ACHN (cell line): ENCODE measurements around the gene METTL26.

Experiments
- DNase-seq: peaks from one replicate; pipeline ENCODE4 v3.0.0-alpha.2; 2015
- in situ Hi-C: cut with HindIII; loops from 2 replicates; pipeline ENCODE4 v1.10.0; 2017; ENCODE audit warnings: low sequenced_read_pairs, low pct_ligation_motif_present, low pct_unique_long_range_greater_than_20kb

The METTL26 gene

GRCh38 chr16:590815-591200 lies 45.3 kb downstream of the METTL26 start:
- in situ Hi-C loops = no loop called here
- no peak for DNase-seq

- peak; percentile 53 for DNase-seq
Measured at GRCh38 chr16:590188-590814, 45.8 kb downstream of the METTL26 start.

GRCh38 chr16:589658-590187 lies 46.4 kb downstream of the METTL26 start, which contains the start of gene RAB40C:
RAB40C (plus strand) TSS chr16:590066; CDS start chr16:590292, 226 bp downstream.
- peak; percentile 99 for DNase-seq
- in situ Hi-C loops = no loop called here

More at GRCh38 chr16:590188-590814, 45.8 kb downstream of the METTL26 start:
- in situ Hi-C loops = no loop called here

- peak; percentile 96 for DNase-seq
- in situ Hi-C loops = no loop called here
Measured at GRCh38 chr16:588889-589657, 47.0 kb downstream of the METTL26 start.

- in situ Hi-C loops = no loop called here
- peak; percentile 81 for DNase-seq
Measured at GRCh38 chr16:588639-588888, 47.5 kb downstream of the METTL26 start.

- in situ Hi-C loops = no loop called here
Measured at GRCh38 chr16:586645-587590, 49.2 kb downstream of the METTL26 start.

GRCh38 chr16:586047-586644 lies 50.0 kb downstream of the METTL26 start:
- in situ Hi-C loops = no loop called here
- DNase-seq = peak; percentile 33

More at GRCh38 chr16:586645-587590, 49.2 kb downstream of the METTL26 start:
- DNase-seq = no peak

- in situ Hi-C loops = no loop called here
- DNase-seq = peak; percentile 26
Measured at GRCh38 chr16:585351-585750, 50.8 kb downstream of the METTL26 start.
